GM12873 (cell line): ENCODE data around the gene IFRD2.

Experiments
- CTCF ChIP-seq: IDR thresholded peaks from 2 replicates; pipeline ENCODE4 v1.5.1; 2012; ENCODE audit warnings: low read depth, mild to moderate bottlenecking, moderate library complexity, low read length, control low read depth; ENCODE audit not compliant: insufficient read depth; ENCODE audit errors: missing control alignments

Gene IFRD2

DNA sequence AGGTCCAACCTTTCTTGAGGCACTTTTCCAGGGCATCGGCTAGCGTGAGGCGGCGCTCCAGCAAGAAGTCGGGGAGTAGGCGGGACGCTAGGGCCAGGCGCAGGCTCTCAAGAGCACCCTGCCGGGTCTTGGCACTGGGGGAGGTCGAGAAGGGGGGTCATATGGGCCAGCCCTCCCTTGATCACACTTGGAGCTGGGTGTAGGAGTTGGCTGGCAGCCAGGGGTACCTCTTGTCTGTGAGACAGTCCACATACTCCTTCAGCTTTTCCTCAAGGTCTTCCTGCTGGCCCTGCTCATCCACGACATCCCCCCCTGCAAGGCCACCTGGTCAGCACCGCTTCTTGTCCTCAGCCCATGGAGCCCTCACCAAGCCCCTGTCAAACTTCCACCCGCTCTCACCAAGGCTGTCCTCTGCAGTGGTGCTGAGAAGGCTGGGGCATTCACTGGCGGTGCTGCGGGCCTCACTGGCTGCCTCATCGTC is 2.0 kb downstream of the IFRD2 start:
- no peak for TF ChIP-seq CTCF

DNA sequence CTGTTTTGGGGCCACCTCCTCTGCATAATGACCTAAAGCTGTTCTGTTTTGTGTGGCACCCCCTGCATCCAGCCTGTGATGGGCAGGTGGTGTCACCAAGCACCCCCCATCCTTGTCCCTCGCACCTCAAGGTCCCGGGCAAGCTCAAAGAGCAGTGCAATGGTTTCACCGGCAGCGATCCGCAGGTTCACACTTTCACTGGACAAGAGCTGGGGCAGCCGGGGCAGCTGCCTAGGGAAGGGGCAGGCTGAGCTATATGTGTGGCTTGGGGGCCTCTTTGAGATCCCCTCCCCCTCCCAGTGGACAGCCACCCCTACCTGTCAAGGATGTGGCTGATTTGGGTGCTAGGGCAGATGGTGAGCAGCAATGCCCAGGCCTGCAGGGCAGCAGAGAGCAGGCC is 3.1 kb downstream of the IFRD2 start:
- TF ChIP-seq CTCF: no peak

DNA sequence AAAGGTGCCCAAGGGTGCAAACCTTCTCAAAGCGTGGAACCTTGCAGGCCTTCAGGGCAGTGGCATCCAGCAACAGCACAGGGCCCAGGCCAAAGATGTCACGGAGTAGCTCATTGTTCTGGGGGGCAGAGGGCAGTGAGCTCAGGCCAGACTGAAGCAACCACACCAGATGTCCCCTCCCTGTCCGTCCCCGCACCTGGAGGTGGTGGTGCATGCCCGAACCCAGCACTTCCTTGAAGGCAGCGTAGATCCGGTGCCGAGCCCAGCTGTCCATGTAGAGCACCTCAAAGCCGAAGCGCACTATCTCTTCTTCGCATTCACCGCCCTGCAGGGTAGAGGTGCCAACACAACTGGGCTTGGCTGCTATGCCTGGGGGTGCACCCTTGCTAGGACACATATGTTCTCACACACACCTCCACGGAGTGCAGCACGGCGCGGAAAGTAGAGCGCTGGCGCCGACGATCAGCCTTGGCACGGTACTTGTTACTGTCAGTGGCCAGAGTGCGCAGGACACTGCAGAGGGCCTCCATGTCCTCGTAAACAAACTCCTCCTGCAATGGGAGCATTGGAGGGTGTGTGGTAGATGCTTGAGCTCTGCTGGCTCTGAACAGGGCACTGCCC is 3.7 kb downstream of the IFRD2 start:
- no peak for TF ChIP-seq CTCF

GRCh38 chr3:50287262-50287661 is 5.0 kb downstream of the IFRD2 start:
- TF ChIP-seq CTCF: no peak

DNA sequence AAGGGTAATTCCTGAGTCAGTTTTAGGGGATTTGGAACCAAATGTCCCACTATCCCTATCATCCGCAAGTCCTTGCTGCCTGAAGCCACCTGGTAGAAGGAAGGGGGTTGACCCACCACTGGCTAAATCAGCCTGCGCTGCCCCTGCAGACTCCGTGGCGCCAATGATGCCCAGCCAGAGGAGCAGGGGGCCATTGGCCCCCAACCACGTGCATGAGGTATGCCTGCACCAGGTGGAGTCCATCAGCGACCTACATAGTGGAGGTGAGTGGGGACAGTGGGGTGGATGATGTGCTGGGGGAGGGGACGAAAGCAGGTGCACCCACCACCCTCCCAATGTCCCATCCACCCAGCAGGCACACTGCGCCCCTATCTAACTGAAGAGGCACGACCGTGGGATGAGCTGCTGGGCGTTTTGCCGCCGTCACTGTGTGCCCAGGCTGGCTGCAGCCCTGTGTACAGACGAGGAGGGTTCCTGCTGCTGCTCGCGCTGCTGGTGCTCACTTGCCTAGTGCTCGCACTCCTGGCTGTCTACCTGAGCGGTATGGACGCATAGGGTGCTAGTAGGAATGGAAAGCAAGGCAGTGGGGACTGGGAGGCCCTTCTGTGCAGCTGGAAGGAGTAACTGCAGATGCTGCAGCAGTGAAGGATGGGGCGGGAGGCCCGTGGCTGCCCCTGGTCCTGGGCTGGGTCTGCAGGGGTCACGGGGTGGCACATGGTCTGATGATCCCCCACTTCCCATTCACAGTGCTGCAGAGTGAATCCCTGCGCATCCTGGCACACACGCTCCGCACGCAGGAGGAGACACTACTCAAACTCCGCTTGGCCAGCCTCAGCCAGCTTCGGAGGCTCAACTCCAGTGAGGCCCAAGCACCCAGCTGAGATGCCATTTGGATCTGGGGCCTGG is 5.7 kb downstream of the IFRD2 start:
- TF ChIP-seq CTCF: no peak

GRCh38 chr3:50279255-50280016 is 12.8 kb downstream of the IFRD2 start:
- no peak for TF ChIP-seq CTCF

DNA sequence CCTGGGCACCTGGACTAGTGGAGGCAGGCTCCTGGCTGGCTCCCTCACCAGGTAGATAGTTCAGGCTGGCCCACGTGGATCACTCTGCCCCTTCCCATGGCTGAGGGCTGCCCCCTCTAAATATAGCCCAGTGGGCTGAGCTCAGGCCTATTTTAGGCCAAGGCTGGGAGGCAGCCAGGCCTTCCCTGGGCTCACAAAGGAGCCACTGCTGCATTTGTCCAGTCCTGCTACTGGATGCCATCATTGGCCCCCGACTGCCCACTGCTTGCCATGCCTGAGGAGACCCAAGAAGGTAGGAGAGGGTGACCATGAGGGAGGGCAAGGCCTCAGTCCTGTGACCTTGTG is 13.4 kb downstream of the IFRD2 start, which contains the start of gene LSMEM2:
LSMEM2 (plus strand) TSS at position 208 of the 345 bp plus-strand sequence; CDS start at position 235, 27 bp downstream.
- no peak for TF ChIP-seq CTCF
